ENCODE data around the gene LRRC4B. TPM values are rescaled to one million over a fixed set of nuclear protein-coding genes. Genes with fewer than 3 reads are reported as not detected.
"Not testable (repeated sequence)": the region's sequence is repeated elsewhere in the genome, so short reads cannot be mapped to it uniquely, and the experiment has no call there.

Gene LRRC4B
- total RNA-seq, 1 experiment from 2014 or later = 19.2 TPM

GRCh38 chr19:50537306-50537685, 30.9 kb downstream of the LRRC4B start:
- no peak for DNase-seq (ENCODE audit: low spot score)
- in situ Hi-C loops (cut with HindIII; ENCODE audit: low sequenced_read_pairs) = no loop called here

- in situ Hi-C loops (cut with HindIII; ENCODE audit: low sequenced_read_pairs) = no loop called here
- DNase-seq (ENCODE audit: low spot score) = no peak
Measured at GRCh38 chr19:50536662-50537305, 31.5 kb downstream of the LRRC4B start.

GRCh38 chr19:50535672-50536187, 32.5 kb downstream of the LRRC4B start:
- DNase-seq (ENCODE audit: low spot score) = no peak
- in situ Hi-C loops (cut with HindIII; ENCODE audit: low sequenced_read_pairs) = no loop called here

DNA sequence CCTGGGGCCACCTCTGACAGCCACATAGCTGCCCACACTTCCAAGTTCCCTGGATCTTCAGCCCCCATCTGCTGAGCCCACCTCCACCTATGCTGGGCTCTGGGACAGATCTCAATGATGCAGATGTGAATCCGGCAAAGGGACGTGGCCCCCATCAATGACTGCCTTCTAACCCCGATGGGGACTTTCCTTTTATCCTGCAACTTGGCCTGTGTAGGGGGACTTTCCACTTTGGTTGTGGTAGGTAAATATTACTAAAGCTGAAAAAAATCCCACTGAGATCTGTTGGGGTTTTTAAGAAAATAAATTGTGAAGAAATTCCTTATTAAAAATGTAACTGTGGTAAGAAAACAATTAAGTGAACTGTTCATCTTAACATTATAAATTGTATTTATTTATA, 33.8 kb downstream of the LRRC4B start:
- no peak for DNase-seq (ENCODE audit: low spot score)
- in situ Hi-C loops (cut with HindIII; ENCODE audit: low sequenced_read_pairs) = no loop called here

GRCh38 chr19:50532952-50533351, 35.3 kb downstream of the LRRC4B start:
- in situ Hi-C loops (cut with HindIII; ENCODE audit: low sequenced_read_pairs) = no loop called here
- DNase-seq (ENCODE audit: low spot score) = no peak

DNA sequence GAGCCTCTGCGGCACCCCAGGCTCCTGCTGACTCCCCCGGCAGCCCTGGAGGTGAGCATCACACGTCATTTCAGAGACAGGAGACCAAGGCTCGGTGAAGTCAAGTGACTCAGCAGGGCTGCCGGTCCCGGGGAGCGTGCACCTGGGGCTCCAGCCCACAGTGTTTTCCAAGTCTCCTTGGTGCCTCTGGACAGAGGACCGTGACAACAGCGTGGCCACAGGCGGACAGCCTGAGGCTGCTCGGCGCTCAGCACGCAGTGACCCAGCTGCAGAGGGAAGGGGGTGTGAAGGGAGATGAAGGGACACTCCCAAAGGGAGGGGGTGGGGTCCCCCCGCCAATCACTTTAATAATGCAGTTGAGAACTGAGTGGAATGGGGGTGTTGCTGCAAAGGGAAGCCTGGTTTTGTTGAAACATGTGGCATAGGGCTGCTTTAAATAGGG, 37.0 kb downstream of the LRRC4B start:
- DNase-seq (ENCODE audit: low spot score) = no peak
- in situ Hi-C loops (cut with HindIII; ENCODE audit: low sequenced_read_pairs) = no loop called here

GRCh38 chr19:50528052-50528451, 40.2 kb downstream of the LRRC4B start:
- in situ Hi-C loops (cut with HindIII; ENCODE audit: low sequenced_read_pairs); DNase-seq (ENCODE audit: low spot score): not testable (repeated sequence)

- no peak for DNase-seq (ENCODE audit: low spot score)
- in situ Hi-C loops (cut with HindIII; ENCODE audit: low sequenced_read_pairs) = no loop called here
Measured at GRCh38 chr19:50522881-50523280, 45.4 kb downstream of the LRRC4B start.

- in situ Hi-C loops (cut with HindIII; ENCODE audit: low sequenced_read_pairs) = no loop called here
- DNase-seq (ENCODE audit: low spot score) = peak; percentile 55
Measured at GRCh38 chr19:50520822-50521465, 47.3 kb downstream of the LRRC4B start.

- in situ Hi-C loops (cut with HindIII; ENCODE audit: low sequenced_read_pairs) = no loop called here
- no peak for DNase-seq (ENCODE audit: low spot score)
Measured at GRCh38 chr19:50519006-50519575, 49.1 kb downstream of the LRRC4B start.

DNA sequence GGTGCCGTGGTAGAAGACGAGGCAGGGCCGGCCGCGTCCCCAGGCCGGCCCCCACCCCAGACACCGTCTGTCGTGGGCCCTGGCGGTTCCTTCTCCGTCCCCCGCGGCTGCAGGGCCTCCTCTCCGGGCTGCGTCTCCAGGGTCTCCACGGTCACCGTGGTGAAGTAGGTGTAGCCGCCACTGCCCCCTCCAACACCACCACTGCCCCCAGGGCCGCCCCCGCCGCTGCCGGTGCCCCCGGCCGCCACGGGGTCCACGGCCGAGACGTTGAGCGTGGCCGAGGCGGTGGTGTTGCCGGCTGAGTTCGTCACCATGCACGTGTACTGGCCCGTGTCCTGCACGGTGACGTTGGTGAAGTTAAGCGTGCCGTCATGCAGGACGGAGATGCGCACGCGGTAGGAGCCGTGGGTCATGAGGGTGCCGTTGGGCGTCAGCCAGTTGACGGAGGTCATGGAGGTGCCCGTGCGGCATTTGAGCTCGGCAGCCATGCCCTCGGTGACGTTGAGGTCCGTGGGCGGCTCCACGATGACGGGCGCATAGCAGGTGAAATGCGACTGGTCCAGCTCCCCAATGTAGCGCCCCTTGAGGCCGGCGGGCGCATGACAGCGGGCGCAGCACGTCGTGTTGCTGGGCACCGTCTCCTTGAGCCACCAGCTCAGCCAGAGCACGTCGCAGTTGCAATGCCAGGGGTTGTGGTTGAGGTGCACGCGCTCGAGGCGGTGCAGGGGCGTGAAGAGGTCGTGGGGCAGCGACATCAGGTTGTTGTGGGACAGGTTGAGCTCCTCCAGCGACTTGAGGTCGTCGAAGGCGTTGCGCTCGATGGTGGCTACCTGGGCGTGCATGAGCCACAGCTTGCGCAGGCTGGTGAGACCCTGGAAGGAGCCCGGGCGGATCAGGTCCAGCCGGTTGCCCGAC, 49.9 kb downstream of the LRRC4B start:
- no peak for DNase-seq (ENCODE audit: low spot score)
- in situ Hi-C loops (cut with HindIII; ENCODE audit: low sequenced_read_pairs) = no loop called here

DNA sequence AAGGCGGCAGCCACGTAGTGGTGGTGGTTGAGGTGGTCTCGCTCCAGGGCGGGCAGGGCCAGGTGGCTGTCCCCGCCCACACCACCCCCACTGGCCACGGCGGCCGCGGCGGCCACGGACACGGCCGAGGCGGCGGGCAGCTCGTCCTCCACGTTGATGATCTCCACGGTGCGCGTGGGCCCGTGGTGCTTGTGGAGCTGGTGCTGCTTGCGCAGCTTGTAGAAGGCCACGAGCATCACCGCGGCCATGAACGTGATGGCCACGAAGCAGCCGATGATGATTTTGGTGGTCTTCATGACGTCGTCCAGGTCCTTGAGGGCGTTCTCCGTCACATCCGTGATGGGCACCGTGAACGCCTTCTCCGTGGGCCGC, 50.5 kb downstream of the LRRC4B start:
- in situ Hi-C loops (cut with HindIII; ENCODE audit: low sequenced_read_pairs) = no loop called here

DNA sequence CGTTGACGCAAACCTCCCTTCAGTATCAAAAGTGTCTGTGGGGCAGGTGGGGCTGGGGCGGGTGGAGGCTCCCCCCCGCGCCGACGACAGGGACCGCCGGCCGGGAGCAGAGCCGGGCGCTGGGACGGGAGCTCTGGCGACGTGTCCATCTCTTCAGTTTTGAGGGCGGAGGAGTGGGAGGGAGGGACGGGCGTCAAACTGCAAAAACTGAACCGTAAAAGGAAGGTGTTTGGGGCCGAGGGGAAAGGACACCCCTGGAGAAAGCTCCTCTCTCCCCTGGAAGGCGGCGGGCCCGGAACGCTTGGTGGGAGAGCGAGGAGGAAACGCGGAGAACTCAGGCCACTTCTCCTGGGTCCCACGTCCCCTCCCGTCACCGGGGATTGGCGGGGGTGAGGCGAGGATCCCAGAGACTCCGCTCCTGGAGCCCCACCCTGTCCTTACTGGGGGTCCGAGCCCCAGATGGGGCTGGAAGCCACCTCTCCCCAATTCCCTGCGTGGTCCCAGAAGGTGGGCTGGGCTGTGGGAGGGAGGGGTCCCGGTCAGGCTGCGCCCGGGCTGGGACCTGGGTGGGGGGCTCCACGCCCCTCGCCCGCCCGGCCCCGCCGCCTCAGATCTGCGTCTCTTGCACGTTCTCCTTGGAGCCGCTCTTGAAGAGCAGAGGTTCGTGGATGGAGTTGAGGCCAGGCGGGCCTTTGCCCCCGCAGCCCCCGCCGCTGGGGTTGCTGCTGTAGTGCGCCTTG, 51.1 kb downstream of the LRRC4B start:
- in situ Hi-C loops (cut with HindIII; ENCODE audit: low sequenced_read_pairs) = no loop called here

More for the DNA sequence above, 50.5 kb downstream of the LRRC4B start:
- no peak for DNase-seq (ENCODE audit: low spot score)

GRCh38 chr19:50516456-50516855, 51.8 kb downstream of the LRRC4B start:
- DNase-seq (ENCODE audit: low spot score) = no peak
- in situ Hi-C loops (cut with HindIII; ENCODE audit: low sequenced_read_pairs) = no loop called here

More for the DNA sequence above, 51.1 kb downstream of the LRRC4B start:
- no peak for DNase-seq (ENCODE audit: low spot score)

GRCh38 chr19:50515168-50515561, 53.1 kb downstream of the LRRC4B start:
- no peak for DNase-seq (ENCODE audit: low spot score)
- in situ Hi-C loops (cut with HindIII; ENCODE audit: low sequenced_read_pairs) = no loop called here

- in situ Hi-C loops (cut with HindIII; ENCODE audit: low sequenced_read_pairs) = no loop called here
- DNase-seq (ENCODE audit: low spot score) = peak; percentile 94
Measured at GRCh38 chr19:50514346-50515167, 53.7 kb downstream of the LRRC4B start.

DNA sequence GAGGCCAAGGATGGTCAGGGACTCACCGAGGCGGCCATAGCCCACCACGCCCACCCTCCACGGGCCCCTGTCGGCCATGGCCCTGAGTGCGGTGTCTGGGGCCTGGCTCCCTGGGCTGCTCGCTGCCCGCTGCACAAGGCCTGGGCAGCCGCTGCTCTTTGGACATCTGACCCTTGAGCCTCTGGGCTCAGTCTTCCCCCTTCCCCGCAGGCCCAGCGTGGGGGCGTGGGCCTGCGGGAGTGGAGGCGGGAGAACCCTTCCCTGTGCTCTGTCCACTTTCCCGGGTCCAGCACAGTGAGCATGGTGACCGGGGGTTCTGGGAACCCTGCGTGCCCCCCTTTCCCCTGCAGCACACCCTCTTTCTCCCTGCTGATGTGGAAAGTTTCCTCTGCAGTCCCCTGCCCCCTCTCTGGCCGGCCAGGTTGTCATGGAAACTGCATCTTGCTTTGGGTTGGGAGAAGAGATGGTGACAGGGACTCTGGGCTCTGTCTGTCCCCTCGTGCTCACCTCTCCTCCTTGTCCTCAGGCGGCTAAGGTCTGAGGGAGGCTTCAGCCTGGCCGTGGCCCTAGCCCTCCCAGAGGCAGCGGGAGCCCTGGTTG, 54.4 kb downstream of the LRRC4B start, which contains the start of gene ASPDH:
ASPDH (minus strand) TSS at position 168 of the 600 bp plus-strand sequence; CDS start at position 78, 90 bp downstream.
- in situ Hi-C loops (cut with HindIII; ENCODE audit: low sequenced_read_pairs) = no loop called here
- DNase-seq (ENCODE audit: low spot score) = peak; percentile 76

Data from G401 (cell line).